Mesenteric fat pad (tissue), 1 donor: ENCODE results near the gene KCNF1. TPM values are rescaled to one million over a fixed set of nuclear protein-coding genes. Genes with fewer than 3 reads are reported as not detected.

Source experiments
- DNase-seq: peaks from one replicate; pipeline ENCODE4 v3.0.0-alpha.2; 2020; ENCODE audit warnings: low spot score
- total RNA-seq: library from RNA; stranded (reverse); fragmentation: NEBNext Ultra II Directional; extraction: Animal tissue kit (Norgen Biotek cat#: 25700); gene quantifications from one replicate; pipeline ENCODE4 v1.2.1, GENCODE V29; 2021
- donor health status: DM: yes; HTN: yes; CAD: no.

The KCNF1 gene
- total RNA-seq, 1 donor from 2014 or later = 0.13 TPM

DNA sequence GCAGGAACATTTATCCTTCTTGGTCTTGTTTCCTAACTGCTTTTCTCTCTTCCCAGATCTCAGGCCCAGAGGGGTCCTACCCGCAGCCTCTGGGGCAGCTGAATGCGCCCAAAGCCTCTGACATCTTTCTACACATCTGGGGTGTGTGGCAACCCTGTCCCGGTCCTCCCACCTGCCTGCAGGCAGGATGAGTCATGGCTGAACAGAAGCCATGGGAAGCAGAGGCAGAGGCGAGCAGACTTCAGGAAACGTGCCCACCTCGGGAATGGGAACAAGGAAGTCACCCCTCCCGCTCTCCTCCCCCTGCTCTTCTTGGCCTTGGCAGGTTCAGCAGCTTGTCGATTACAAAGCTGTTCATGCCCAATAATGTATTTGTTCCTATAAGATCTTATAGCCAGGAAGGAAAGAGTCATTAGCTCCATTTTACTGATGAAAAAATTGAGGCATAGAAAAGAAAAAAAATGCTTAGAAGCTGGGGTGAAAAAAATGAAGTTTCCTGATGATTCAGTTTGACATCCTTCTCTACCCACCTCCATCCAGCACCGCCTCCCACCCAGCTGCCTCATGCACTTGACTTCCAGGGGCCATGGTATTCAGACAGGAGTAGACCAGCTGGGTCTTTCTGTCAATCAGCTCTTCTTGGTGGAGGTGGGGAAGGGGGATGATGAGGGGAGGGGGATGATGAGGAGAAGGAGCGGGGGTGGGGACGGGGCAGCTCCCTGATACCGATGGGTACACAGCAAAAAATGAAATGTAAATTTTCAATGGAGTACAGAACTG lies 10.4 kb upstream of the KCNF1 start:
- peak; percentile 65 for DNase-seq

DNA sequence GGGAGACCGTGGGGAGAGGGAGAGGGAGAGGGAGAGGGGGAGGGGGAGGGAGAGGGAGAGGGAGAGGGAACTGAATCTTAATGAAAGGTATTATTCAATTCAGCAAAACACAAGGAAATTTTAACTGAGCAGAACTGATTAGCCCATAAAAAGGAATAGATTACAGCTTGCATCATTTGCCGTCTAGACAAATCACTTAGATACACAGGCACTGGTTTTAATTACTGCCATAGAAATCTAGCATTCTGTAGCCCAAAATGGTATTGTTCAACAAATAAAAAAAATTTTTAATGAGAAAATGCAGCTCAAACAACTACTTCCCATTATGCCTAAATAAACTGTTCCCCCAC lies 7.9 kb upstream of the KCNF1 start:
- DNase-seq = no peak

DNA sequence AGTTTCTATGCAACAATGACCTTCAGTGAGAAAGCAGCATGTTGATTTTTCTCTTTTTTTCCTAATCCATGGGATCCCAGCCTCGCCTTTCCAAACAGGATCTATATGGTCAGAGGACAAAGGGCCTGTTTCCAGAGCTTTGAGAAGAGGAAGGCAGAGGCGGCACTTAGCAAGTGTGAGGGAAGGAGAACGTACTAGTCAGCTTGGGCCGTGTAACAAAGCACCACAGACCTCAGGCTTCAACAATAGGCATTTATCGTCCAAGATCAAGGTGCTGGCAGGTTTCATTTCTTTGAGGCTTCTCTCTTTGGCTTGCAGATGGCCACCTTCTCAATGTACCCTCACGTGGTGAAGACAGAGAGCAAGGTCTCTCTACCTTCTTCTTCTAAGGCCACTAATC lies 7.3 kb upstream of the KCNF1 start:
- no peak for DNase-seq

DNA sequence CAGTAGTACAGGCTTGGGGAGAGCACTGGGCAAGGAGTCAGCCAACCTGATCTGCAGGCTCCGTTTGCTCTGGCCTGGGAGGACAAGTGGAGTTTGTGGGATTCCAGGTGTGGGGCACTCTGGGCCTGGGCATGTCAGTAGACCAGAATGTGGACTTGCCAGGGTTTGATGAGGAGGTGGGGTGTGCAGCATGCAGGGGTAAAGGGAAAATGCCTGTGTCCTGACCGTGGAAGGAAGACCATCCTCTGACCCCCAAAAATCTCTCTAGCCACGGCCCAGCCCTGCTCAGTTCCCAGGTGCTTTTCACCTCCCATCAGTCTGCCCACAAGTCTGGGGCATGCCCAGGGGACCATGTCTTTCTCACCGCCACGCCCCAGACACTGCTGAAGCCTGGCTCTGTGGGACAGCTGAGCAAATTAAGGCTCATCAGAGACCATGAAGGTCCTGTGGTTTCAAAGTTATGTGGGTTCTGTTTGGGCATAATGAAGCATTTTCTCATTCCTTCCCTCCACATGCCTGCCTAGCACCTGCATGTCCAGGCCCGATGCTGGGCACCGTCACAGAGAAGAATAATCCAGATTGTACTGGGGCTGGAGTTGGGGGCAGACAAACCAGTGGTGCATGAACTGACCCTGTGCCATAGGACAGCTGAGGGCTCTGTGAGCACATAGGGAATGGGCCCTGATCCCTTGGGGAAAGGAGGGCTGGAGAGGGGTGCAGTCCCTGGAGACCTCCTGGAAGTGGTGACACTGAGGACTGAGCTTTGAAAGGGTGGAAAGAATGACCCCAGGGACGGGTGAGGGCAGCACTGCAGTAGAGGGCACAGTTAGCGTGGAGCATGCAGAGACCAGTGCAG lies 6.5 kb upstream of the KCNF1 start:
- no peak for DNase-seq

DNA sequence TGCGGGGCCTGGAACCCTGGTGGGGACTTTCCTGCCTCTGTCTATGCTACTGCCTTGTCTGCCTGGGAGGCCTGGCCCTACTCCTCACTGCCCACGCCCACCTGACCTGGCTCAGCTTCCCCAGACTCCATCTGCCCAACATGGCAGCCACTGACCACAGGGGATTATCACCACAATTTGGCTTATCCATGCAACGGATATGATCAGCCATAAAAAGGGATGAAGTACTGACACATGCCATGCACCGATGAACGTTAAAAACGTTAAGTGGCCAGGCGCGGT lies 5.9 kb upstream of the KCNF1 start:
- DNase-seq = no peak

DNA sequence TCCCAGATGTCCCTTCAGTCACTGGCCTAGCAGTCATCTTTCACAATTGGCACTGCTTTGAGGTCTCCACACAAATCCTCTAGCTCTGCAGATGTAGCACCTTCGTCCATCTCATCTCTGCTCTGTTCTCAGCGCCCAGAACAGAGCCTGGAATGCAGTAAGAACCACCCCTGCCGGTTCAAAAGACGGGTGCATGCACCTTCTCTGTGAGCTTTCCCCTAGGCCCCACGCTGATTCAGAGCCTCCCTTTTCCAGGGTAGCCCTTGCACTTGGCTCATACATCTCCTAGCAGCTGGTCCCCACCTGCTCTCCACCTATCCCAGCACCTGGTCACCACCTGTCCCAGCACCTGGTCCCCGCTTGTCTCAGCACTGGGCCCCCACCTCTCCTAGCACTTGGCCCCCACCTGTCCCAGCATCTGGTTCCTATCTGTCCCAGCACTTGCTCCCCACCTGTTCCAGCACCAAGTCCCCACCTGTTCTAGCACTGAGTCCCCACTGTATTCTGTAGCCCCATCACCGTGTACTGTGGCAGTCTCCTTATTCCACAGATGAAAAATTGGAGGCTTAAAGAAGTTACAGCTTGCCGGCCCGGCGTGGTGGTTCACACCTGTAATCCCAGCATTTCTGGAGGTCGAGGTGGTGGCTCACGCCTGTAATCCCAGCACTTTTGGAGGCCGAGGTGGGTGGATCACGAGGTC lies 4.7 kb upstream of the KCNF1 start:
- DNase-seq = peak; percentile 71

DNA sequence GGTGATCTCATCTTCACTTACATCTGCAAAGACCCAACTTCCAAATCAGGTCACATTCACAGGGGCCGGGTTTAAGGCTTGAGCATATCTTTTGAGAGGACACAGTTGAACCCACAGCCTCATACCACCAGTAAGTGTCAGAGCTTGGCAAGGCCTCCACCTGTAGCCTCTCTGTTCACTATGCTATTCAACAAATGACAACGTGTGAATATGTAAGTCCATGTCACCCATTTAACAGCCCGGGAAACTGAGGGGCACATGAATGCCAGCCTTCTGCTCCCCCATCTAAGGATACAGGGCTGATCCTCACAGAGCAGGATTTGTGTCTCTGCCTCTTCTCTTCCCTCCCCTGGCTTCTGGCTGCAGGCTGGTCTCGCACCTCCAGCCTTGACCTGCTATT lies 3.5 kb upstream of the KCNF1 start:
- DNase-seq = peak; percentile 51

DNA sequence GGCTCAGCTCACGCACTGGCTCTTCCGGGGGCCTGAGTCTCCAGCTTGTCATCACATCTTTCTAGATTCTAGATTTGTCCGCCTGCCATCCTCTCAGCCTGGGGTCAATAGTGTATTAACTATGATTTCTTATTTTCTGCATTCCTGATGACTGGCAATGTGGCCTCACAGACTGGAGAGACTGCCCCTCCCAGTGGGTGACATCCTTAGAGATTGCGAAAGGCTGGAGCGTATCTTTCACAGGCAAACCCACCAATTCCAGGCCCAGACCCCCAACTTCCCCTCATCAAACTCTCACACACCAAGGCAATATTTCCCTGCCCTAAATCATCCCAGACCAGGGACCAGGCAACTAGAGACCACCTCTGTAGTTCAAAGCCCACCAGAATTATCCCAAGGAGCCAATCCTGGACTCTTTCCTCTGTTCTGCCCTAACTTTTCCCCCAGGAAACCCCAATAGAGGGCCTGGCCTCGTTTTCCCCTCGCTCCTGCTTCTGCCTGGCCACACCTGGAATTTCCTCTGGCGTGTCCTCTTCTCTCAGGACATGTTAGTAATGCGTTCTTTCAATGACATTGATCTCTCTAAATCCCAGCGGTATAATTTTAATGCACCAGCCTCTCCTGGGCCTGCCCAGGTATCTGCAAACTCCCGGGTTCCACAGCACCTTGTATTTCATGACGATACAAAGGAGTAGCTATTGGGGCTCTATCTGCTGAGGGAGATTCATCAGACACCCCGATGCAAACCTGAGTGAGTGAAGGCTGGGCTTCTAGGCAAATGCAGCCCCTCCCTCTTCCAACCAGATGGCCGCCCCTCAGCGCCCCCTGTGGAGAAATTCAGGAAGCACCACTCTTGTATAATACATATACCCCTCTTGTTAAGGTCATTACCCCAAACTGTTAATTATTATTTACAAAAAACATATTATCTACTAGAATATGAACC lies 2.4 kb upstream of the KCNF1 start:
- peak; percentile 76 for DNase-seq

DNA sequence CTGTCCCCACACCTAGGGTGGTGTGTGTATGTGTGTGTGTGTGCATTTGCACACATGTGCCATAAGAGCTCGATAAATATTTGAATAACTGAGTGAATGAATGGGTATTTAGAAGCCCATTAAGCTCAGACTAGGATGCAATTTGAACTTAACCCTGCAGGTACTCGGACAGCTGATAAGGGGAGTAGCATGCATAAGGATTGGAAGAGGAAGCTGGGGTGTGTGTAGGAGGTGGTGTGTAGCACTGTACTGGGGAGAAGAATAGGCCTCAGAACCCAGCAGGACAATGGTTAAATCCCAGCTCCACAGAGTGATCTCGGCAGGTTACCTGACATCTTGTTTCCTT lies 1.8 kb upstream of the KCNF1 start:
- no peak for DNase-seq

DNA sequence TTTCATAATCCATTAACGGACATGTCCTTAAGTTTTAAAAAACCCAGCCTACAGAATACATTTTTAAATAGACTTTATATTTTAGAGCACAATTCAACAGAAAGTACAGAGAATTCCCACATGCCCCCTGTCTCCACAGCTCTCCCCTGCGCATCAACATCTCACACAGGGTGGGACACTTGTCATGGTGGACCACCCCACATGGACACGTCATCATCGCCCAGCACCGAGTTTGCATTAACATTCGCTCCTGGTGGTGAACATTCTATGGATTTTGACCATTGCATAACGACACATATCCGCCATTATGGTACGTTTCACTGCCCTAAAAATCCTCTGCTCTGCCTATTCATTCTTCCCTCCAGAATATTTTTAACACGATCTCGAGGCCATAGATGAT lies 1.1 kb upstream of the KCNF1 start:
- DNase-seq = peak; percentile 28

DNA sequence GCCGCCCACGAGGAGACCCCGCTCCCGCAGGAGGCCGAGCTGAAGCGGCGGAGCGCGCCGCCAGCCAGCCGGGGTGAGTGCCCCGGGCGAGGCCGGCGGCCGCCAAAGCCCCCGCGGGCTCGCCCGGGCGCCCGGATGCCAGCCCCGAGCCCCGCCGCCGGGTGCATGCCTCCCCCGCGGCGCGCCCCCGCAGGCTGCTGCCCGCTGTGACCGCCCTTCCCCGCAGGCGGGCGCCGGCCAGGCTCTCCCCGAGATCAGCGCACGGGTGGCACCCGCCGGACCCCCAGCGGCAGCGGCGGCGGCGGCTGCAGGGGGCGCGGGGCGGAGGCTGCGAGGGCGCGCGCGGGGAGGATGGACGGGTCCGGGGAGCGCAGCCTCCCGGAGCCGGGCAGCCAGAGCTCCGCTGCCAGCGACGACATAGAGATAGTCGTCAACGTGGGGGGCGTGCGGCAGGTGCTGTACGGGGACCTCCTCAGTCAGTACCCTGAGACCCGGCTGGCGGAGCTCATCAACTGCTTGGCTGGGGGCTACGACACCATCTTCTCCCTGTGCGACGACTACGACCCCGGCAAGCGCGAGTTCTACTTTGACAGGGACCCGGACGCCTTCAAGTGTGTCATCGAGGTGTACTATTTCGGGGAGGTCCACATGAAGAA lies 470 bp downstream of the KCNF1 start:
- DNase-seq = peak; percentile 73

DNA sequence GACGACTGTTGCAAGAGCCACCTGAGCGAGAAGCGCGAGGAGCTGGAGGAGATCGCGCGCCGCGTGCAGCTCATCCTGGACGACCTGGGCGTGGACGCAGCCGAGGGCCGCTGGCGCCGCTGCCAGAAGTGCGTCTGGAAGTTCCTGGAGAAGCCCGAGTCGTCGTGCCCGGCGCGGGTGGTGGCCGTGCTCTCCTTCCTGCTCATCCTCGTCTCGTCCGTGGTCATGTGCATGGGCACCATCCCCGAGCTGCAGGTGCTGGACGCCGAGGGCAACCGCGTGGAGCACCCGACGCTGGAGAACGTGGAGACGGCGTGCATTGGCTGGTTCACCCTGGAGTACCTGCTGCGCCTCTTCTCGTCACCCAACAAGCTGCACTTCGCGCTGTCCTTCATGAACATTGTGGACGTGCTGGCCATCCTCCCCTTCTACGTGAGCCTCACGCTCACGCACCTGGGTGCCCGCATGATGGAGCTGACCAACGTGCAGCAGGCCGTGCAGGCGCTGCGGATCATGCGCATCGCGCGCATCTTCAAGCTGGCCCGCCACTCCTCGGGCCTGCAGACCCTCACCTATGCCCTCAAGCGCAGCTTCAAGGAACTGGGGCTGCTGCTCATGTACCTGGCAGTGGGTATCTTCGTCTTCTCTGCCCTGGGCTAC lies 1.2 kb downstream of the KCNF1 start:
- peak; percentile 85 for DNase-seq

DNA sequence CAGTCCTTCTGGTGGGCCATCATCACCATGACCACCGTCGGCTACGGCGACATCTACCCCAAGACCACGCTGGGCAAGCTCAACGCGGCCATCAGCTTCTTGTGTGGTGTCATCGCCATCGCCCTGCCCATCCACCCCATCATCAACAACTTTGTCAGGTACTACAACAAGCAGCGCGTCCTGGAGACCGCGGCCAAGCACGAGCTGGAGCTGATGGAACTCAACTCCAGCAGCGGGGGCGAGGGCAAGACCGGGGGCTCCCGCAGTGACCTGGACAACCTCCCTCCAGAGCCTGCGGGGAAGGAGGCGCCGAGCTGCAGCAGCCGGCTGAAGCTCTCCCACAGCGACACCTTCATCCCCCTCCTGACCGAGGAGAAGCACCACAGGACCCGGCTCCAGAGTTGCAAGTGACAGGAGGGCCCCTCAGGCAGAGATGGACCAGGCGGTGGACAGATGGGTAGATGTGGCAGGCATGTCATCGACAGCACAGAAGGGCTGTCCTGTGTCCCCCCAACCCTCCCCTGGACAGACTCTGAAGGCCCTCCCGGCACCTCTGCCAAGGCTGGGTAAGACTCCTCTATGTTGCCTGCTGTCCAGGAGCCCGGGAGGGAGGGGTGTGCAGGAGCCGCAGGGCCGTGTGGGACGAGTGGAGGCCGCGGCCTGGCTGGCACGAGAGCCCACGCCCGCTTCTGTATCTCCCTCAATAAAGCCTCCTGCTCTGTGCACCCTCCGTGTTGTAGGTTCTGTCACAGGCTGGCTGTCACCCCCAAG lies 2.0 kb downstream of the KCNF1 start:
- DNase-seq = peak; percentile 80

DNA sequence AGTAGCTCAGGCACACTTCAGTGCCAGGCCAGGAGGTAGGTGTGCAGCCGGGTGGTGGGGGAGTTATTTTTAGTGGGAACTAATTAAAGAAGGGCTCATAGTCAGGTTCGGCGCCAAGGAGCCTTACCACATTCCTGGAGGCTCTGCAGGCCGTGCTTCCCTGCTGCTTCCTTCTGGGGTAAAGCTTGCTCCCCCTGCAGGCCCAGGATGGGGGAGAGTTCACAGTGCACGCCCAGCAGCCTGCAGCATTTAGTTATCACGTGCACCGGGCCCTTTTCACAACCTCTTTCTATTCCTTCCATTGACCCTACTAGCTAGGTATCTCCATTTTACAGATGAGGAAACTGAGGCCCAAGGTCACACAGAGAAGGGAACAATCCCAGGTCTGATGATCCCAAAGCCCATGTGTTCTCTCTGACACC lies 2.5 kb downstream of the KCNF1 start:
- no peak for DNase-seq

DNA sequence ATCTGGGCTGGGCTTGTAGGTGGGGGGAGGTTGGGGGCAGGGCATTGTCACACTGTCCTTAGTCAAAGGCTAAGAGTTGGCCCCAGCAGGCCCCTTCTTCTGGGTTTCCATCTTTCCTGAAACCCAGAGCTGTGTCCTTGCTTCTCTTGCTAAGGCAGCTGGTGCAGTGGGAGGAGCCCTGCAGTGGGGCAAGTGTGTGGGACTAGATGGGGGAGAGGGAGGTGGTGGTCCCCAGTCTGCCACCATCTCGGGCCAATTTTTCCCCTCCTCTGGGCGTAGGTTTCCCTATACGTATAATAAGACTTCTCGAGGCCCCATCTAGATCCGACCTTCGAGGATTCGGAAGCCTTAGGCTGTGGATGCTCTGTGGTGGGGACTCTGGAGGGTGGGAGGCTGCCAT lies 3.5 kb downstream of the KCNF1 start:
- no peak for DNase-seq

DNA sequence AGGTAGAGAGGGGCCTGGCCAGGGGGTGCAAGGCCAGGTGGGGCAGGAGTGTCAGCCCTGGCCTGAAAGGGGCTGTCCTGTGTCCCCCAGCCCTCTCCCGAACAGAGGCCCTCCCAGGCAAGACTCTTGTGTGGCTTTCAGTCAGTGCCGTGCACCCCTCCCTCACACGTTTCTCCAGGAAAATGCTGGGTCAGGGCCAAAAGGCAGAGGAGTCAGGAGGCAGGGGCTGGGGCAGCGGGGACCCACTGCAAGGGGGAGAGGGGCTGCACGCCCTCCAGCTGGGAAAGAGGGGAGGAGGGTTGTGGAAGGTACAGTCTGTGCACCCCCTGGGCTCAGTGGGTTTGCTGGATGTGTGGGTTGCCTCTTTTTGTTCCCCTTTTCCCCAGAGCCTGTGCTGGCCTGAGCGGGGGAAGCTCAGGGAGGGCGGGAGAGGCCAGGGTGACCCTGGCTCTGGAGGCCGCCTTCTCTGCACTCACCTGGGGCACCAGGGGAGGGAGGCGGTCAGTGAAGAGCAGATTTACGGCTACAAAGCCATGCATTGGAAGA lies 4.1 kb downstream of the KCNF1 start:
- no peak for DNase-seq

DNA sequence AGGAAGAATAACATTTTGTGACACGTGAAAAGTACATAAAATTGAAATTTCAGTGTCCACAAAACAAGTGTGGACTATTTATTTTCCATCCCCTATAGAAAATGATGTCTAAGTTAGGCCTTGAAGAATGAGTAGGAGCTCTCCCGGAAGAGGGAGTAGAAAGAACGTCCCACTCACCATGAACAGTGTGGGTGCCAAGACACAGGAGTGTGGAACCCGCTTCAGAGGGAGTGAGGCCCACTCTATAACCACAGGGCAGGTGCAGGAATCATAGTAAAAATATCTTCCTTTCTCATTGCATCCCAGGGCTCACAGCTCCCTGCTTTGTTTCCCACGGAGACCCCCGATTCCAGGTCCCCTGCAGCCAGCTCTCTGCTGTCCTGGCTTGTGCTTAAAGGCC lies 5.2 kb downstream of the KCNF1 start:
- DNase-seq = no peak

DNA sequence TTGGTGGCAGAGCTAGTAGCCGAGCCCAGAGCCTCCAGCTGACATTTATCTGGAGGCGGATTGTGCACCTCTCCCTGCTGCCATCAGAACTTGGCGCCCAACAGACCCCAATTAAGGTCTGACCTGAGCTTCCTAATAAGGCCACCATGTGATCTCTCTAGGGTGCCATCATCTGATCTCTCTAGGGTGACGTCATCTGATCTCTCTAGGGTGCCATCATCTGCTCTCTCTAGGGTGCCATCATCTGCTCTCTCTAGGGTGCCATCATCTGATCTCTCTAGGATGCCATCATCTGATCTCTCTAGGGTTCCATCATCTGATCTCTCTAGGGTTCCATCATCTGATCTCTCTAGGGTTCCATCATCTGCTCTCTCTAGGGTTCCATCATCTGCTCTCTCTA lies 6.2 kb downstream of the KCNF1 start:
- DNase-seq = no peak
